Mesenchymal stem cell (in vitro differentiated cells and primary cell): ENCODE measurements around the gene HHLA2.

Experiments
- DNase-seq: peaks from one replicate; pipeline ENCODE4 v3.0.0-alpha.2; 2013
- H2AFZ ChIP-seq: one replicate; pipeline ENCODE4 v1.6.1; 2013; ENCODE audit warnings: low read depth, mild to moderate bottlenecking, control low read depth, inconsistent platforms, low read length, moderate library complexity
- H2AK5ac ChIP-seq: 2 replicates; pipeline ENCODE4 v1.6.1; 2013; ENCODE audit warnings: low read length, moderate library complexity, mild to moderate bottlenecking, inconsistent platforms; ENCODE audit not compliant: severe bottlenecking
- H2BK120ac ChIP-seq: one replicate; pipeline ENCODE4 v1.6.1; 2013; ENCODE audit warnings: low read depth, mild to moderate bottlenecking, inconsistent platforms, low read length, moderate library complexity
- H2BK12ac ChIP-seq, 2 experiments: one replicate each; pipeline ENCODE4 v1.6.1; 2013; ENCODE audit warnings: inconsistent platforms in 2 of 2, low read length in 2 of 2, mild to moderate bottlenecking in 2 of 2, moderate library complexity in 2 of 2, control low read depth in 1 of 2
- H2BK15ac ChIP-seq: one replicate; pipeline ENCODE4 v1.6.1; 2013; ENCODE audit warnings: mild to moderate bottlenecking, low read depth, inconsistent platforms; ENCODE audit not compliant: poor library complexity, severe bottlenecking
- H2BK5ac ChIP-seq: 2 replicates; pipeline ENCODE4 v1.6.1; 2013; ENCODE audit warnings: low read depth, mild to moderate bottlenecking, low read length, control low read depth, inconsistent platforms; ENCODE audit not compliant: poor library complexity, severe bottlenecking
- H3K14ac ChIP-seq, 2 experiments: one replicate each; pipeline ENCODE4 v1.6.1; 2013; ENCODE audit warnings: inconsistent platforms in 2 of 2, low read length in 2 of 2, control low read depth in 1 of 2, mild to moderate bottlenecking in 1 of 2, moderate library complexity in 1 of 2
- H3K18ac ChIP-seq, 2 experiments: one replicate each; pipeline ENCODE4 v1.6.1; 2013; ENCODE audit warnings: inconsistent platforms in 2 of 2, low read length in 2 of 2, control low read depth in 1 of 2, low read depth in 1 of 2, mild to moderate bottlenecking in 1 of 2
- H3K23ac ChIP-seq, 2 experiments: one replicate each; pipeline ENCODE4 v1.6.1; 2013; ENCODE audit warnings: inconsistent platforms in 2 of 2, low read length in 2 of 2, mild to moderate bottlenecking in 2 of 2, moderate library complexity in 2 of 2, control low read depth in 1 of 2
- H3K27ac ChIP-seq: 2 replicates; pipeline ENCODE4 v1.5.1; 2013; ENCODE audit warnings: mild to moderate bottlenecking, moderate library complexity, low read length, control low read depth, inconsistent platforms; ENCODE audit not compliant: poor library complexity, severe bottlenecking
- H3K27me3 ChIP-seq, 2 experiments: 2 replicates each; pipeline versions ENCODE4 v1.6.1 to v1.7.0; 2013; ENCODE audit warnings: low read length in 2 of 2, mild to moderate bottlenecking in 2 of 2, moderate library complexity in 2 of 2, control low read depth in 1 of 2, inconsistent platforms in 1 of 2; ENCODE audit not compliant: control insufficient read depth in 1 of 2, insufficient read depth in 1 of 2
- H3K36me3 ChIP-seq, 2 experiments: 2 replicates each; pipeline versions ENCODE4 v1.6.1 to v1.7.0; 2013; ENCODE audit warnings: low read length in 2 of 2, control low read depth in 1 of 2, inconsistent platforms in 1 of 2, low read depth in 1 of 2, mild to moderate bottlenecking in 1 of 2; ENCODE audit not compliant: insufficient read depth in 2 of 2, control insufficient read depth in 1 of 2
- H3K4ac ChIP-seq, 2 experiments: one replicate each; pipeline ENCODE4 v1.6.1; 2013; ENCODE audit warnings: inconsistent platforms in 2 of 2, low read length in 2 of 2, mild to moderate bottlenecking in 2 of 2, moderate library complexity in 2 of 2, control low read depth in 1 of 2, low read depth in 1 of 2
- H3K4me1 ChIP-seq: 2 replicates; pipeline ENCODE4 v1.6.1; 2013; ENCODE audit warnings: low read depth, low read length, control low read depth; ENCODE audit not compliant: control insufficient read depth, insufficient read depth
- H3K4me2 ChIP-seq: 2 replicates; pipeline ENCODE4 v1.6.1; 2013; ENCODE audit warnings: low read length, mild to moderate bottlenecking, inconsistent platforms; ENCODE audit not compliant: poor library complexity, severe bottlenecking
- H3K4me3 ChIP-seq, 2 experiments: 2 replicates each; pipeline versions ENCODE4 v1.5.1 to v1.7.0; 2013; ENCODE audit warnings: low read length in 2 of 2, mild to moderate bottlenecking in 2 of 2, control low read depth in 1 of 2, low read depth in 1 of 2; ENCODE audit not compliant: insufficient read depth in 1 of 2
- H3K79me1 ChIP-seq: replicated peaks from 2 replicates; pipeline ENCODE4 v1.6.1; 2013; ENCODE audit warnings: mild to moderate bottlenecking, control low read depth, low read length, inconsistent platforms; ENCODE audit not compliant: poor library complexity, severe bottlenecking
- H3K9ac ChIP-seq: 2 replicates; pipeline ENCODE4 v1.7.0; 2013; ENCODE audit warnings: mild to moderate bottlenecking, low read length, moderate library complexity
- H3K9me3 ChIP-seq: 2 replicates; pipeline ENCODE4 v1.7.0; 2013; ENCODE audit warnings: mild to moderate bottlenecking, low read length; ENCODE audit not compliant: control insufficient read depth
- H4K8ac ChIP-seq: one replicate; pipeline ENCODE4 v1.6.1; 2013; ENCODE audit warnings: inconsistent platforms, mild to moderate bottlenecking, low read length, moderate library complexity
- H4K91ac ChIP-seq: one replicate; pipeline ENCODE4 v1.6.1; 2013; ENCODE audit warnings: mild to moderate bottlenecking, low read length, inconsistent platforms
- WGBS: methylation state at CpG from one replicate; pipeline ENCODE4 v1.1.7; 2013; ENCODE audit warnings: mixed read lengths; 5-methylcytosine and 5-hydroxymethylcytosine counted together

The HHLA2 gene

DNA sequence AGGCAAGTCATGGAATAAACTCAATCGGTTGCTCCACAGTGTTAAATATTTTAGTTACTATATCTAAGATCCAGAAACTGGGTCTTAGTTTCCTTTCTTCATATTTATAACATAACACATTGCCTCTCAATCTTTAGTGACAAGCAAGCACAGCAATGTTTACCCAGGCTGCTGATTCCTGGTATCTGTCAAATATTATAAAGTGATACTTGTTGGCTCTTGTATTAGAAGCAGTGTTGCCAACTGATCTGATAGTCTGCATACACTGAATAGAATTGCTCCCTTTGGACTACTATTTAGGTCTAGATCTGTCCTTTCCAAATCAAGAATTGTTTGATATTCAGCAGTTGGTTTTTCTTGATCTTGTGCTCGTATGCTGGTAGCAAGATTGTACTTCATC lies 7.2 kb upstream of the HHLA2 start:
- no peak overlapping the region for H3K9ac ChIP-seq
- H2BK5ac ChIP-seq: no peak overlapping the region
- no peak overlapping the region for H3K14ac ChIP-seq
- H3K79me1 ChIP-seq: no peaks in the 10 kb centered on the region
- no peak overlapping the region for H4K91ac ChIP-seq
- H2AFZ ChIP-seq: no peak overlapping the region
- no peak overlapping the region for H4K8ac ChIP-seq
- no peaks in the 10 kb centered on the region for H3K27me3 ChIP-seq
- WGBS: no CpG with 5 or more reads among the region's 2 CpGs
- no peak overlapping the region for H3K27ac ChIP-seq
- no peak overlapping the region for H2BK120ac ChIP-seq
- H3K4me2 ChIP-seq: no peak overlapping the region
- H2BK12ac ChIP-seq: no peak overlapping the region
- no peak overlapping the region for H2BK15ac ChIP-seq
- no peak overlapping the region for H3K4ac ChIP-seq
- no peak overlapping the region for H2AK5ac ChIP-seq
- H3K18ac ChIP-seq: no peak overlapping the region
- no peaks in the 10 kb centered on the region for H3K36me3 ChIP-seq
- no peak overlapping the region for H3K23ac ChIP-seq
- H3K4me1 ChIP-seq: no peaks in the 10 kb centered on the region
- no peak for DNase-seq
- no peak overlapping the region for H3K4me3 ChIP-seq
- peaks cover 7% of the 10 kb centered on the region for H3K9me3 ChIP-seq

- no peak overlapping the region for H4K8ac ChIP-seq
- no peak overlapping the region for H3K4ac ChIP-seq
- no peaks in the 10 kb centered on the region for H3K36me3 ChIP-seq
- no peak overlapping the region for H4K91ac ChIP-seq
- no peak overlapping the region for H3K4me2 ChIP-seq
- H3K4me3 ChIP-seq: no peak overlapping the region
- H2AFZ ChIP-seq: no peak overlapping the region
- H2BK5ac ChIP-seq: no peak overlapping the region
- no peaks in the 10 kb centered on the region for H3K27me3 ChIP-seq
- H3K4me1 ChIP-seq: peaks cover 2% of the 10 kb centered on the region
- no peak overlapping the region for H3K18ac ChIP-seq
- H3K14ac ChIP-seq: no peak overlapping the region
- peaks cover 7% of the 10 kb centered on the region for H3K9me3 ChIP-seq
- no peak for DNase-seq
- H2BK12ac ChIP-seq: no peak overlapping the region
- no peak overlapping the region for H2BK15ac ChIP-seq
- H3K23ac ChIP-seq: no peak overlapping the region
- no peak overlapping the region for H3K27ac ChIP-seq
- no peaks in the 10 kb centered on the region for H3K79me1 ChIP-seq
- no peak overlapping the region for H2BK120ac ChIP-seq
- H3K9ac ChIP-seq: no peak overlapping the region
- no peak overlapping the region for H2AK5ac ChIP-seq
These were observed 3.9 kb upstream of the HHLA2 start for GRCh38 chr3:108292450-108292849.

GRCh38 chr3:108292905-108293328 lies 3.4 kb upstream of the HHLA2 start:
- H3K18ac ChIP-seq: no peak overlapping the region
- H4K8ac ChIP-seq: no peak overlapping the region
- no peak overlapping the region for H3K4ac ChIP-seq
- no peak overlapping the region for H3K4me3 ChIP-seq
- no peak overlapping the region for H2BK12ac ChIP-seq
- no peaks in the 10 kb centered on the region for H3K36me3 ChIP-seq
- H3K79me1 ChIP-seq: no peaks in the 10 kb centered on the region
- no peak overlapping the region for H2BK120ac ChIP-seq
- H3K14ac ChIP-seq: no peak overlapping the region
- H3K27ac ChIP-seq: no peak overlapping the region
- no peak overlapping the region for H4K91ac ChIP-seq
- H3K4me1 ChIP-seq: peaks cover 2% of the 10 kb centered on the region
- no peak overlapping the region for H2AFZ ChIP-seq
- H3K4me2 ChIP-seq: no peak overlapping the region
- peaks cover 7% of the 10 kb centered on the region for H3K9me3 ChIP-seq
- no peaks in the 10 kb centered on the region for H3K27me3 ChIP-seq
- H2BK5ac ChIP-seq: no peak overlapping the region
- no peak overlapping the region for H2BK15ac ChIP-seq
- no peak overlapping the region for H3K9ac ChIP-seq
- H3K23ac ChIP-seq: no peak overlapping the region
- DNase-seq: no peak
- no peak overlapping the region for H2AK5ac ChIP-seq

DNA sequence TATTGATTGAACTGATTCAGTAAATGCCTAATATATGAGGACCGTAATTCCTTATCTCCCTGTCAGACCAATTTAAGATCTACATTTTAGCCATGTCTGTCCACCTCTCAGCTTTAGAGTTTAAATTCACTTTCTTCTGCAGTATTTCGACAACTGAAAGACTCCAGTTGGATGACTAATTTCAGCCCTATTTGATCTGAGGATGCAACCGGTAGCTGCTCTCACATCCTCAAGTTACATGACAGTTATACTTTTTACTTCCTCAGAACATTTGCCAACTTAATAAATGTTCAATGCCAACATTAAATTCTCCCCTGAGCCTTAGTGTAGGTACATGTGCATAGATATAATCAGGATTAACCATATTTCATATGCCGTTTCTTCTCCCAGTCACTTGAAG lies 2.5 kb upstream of the HHLA2 start:
- H3K27ac ChIP-seq: no peak overlapping the region
- no peak overlapping the region for H2AK5ac ChIP-seq
- H2BK120ac ChIP-seq: no peak overlapping the region
- 94% methylated on average over 4 of the region's 4 CpGs for WGBS
- H3K27me3 ChIP-seq: no peaks in the 10 kb centered on the region
- no peak overlapping the region for H3K14ac ChIP-seq
- H3K4me1 ChIP-seq: peaks cover 2% of the 10 kb centered on the region
- H2AFZ ChIP-seq: no peak overlapping the region
- no peak overlapping the region for H3K4ac ChIP-seq
- peaks cover 7% of the 10 kb centered on the region for H3K9me3 ChIP-seq
- no peak overlapping the region for H4K91ac ChIP-seq
- no peak overlapping the region for H3K9ac ChIP-seq
- H2BK12ac ChIP-seq: no peak overlapping the region
- H3K79me1 ChIP-seq: no peaks in the 10 kb centered on the region
- H3K36me3 ChIP-seq: no peaks in the 10 kb centered on the region
- no peak overlapping the region for H2BK5ac ChIP-seq
- H3K4me2 ChIP-seq: no peak overlapping the region
- H3K18ac ChIP-seq: no peak overlapping the region
- H3K23ac ChIP-seq: no peak overlapping the region
- no peak overlapping the region for H4K8ac ChIP-seq
- H2BK15ac ChIP-seq: no peak overlapping the region
- no peak overlapping the region for H3K4me3 ChIP-seq
- DNase-seq: no peak
